Omental fat pad (tissue), 4 donors: ENCODE data around the gene AAK1. TPM values are rescaled to one million over a fixed set of nuclear protein-coding genes. Genes with fewer than 3 reads are reported as not detected.

Experiments
- ATAC-seq: fragments of 150-250 bp; one replicate; pipeline ENCODE4 v1.9.1; 2016; ENCODE audit warnings: mild to moderate bottlenecking, moderate library complexity; ENCODE audit not compliant: low FRiP score
- DNase-seq: peaks from one replicate; pipeline ENCODE4 v3.0.0-alpha.2; 2019; ENCODE audit warnings: low spot score
- total RNA-seq, 4 donors: library from RNA; depleted of rRNA; stranded (reverse); fragments of >200 nt; gene quantifications; one replicate each; pipeline ENCODE4 v1.1.0, GENCODE V29; 2016
- TF ChIP-seq, protein P1 (sequence below), 3 donors: fragments of 450-650 bp; IDR thresholded peaks; one replicate each; pipeline ENCODE4 v1.5.1; 2016 to 2017; ENCODE audit warnings: antibody characterized with exemption in 3 of 3, mild to moderate bottlenecking in 3 of 3, moderate library complexity in 2 of 3

AAK1 gene
- total RNA-seq, 4 donors from 2014 or later = 41.4 to 62.3 (median 42.5) TPM

GRCh38 chr2:69589973-69590652 is 53.4 kb downstream of the AAK1 start:
- ATAC-seq = no peak
- DNase-seq = no peak
- TF ChIP-seq, protein P1, sequence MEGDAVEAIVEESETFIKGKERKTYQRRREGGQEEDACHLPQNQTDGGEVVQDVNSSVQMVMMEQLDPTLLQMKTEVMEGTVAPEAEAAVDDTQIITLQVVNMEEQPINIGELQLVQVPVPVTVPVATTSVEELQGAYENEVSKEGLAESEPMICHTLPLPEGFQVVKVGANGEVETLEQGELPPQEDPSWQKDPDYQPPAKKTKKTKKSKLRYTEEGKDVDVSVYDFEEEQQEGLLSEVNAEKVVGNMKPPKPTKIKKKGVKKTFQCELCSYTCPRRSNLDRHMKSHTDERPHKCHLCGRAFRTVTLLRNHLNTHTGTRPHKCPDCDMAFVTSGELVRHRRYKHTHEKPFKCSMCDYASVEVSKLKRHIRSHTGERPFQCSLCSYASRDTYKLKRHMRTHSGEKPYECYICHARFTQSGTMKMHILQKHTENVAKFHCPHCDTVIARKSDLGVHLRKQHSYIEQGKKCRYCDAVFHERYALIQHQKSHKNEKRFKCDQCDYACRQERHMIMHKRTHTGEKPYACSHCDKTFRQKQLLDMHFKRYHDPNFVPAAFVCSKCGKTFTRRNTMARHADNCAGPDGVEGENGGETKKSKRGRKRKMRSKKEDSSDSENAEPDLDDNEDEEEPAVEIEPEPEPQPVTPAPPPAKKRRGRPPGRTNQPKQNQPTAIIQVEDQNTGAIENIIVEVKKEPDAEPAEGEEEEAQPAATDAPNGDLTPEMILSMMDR (IDR thresholded peaks at IDR 0.05) = no peak

- no peak for DNase-seq
- ATAC-seq = no peak
- TF ChIP-seq, protein P1 (IDR thresholded peaks at IDR 0.05) = no peak
Measured at GRCh38 chr2:69588945-69589344, 54.6 kb downstream of the AAK1 start.

GRCh38 chr2:69588403-69588802 is 55.1 kb downstream of the AAK1 start:
- no peak for DNase-seq
- TF ChIP-seq, protein P1 (IDR thresholded peaks at IDR 0.05) = no peak
- no peak for ATAC-seq

DNA sequence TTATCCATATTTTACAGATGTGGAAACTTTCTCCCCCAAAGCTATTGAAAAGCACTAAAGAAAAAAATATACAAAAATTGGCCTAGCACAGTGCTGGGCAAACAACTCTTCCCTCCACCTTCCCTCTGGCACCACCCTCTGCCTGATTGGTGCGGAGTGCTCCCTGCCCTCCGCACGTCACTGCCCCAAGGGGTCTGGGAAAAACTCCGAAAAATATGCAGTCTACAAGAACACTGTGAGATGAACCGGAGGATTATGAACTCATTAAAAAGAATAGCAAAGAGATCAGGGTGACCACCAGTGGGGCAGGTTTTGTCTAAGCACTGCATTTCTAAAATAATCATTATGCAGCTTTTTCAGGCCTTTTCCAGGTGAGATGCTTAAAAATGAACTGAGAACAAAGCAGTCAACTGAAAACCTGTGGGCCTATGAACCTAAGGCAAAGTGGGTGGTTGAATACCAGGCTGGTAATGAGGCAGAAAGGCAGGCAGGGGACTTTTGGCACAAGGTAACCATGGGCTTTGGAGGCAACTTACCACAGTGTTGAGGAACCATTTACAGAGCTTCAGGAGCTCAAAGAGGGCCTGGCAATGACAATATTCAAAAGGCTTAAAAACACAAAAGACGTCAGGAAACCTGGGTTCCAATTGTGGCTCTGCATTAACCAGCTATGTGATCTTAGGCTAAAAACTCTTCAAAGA is 57.5 kb downstream of the AAK1 start:
- ATAC-seq (no peak), DNase-seq (no peak)
- TF ChIP-seq, protein P1 (IDR thresholded peaks at IDR 0.05) = no peak

- DNase-seq (no peak), ATAC-seq (no peak)
- TF ChIP-seq, protein P1 (IDR thresholded peaks at IDR 0.05) = no peak
Measured at GRCh38 chr2:69584127-69584889, 59.2 kb downstream of the AAK1 start.

DNA sequence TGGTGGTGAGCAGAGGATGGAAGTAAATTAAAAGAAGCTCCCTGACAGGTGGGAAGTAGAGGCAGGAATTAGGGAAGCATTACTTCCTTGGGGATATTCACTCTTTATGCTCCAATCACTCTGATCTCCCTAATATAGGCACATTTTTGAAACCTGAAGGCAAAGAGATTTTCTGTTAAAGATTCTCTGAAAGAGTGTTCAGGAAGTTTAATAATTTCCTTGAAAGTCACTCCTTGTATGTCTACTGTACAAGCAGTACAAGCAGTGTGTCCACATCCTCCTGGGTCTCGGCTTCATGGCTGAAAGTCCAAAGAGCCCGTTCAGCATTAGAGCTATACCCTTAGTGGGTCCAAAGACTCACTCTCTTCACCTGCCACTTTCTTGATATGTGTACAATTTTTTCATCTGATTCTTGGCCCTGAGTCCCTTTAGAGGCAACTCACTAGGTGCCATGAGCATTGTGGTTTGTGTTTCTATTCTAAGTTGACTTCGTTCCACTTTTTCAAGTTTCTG is 60.2 kb downstream of the AAK1 start:
- DNase-seq (no peak), ATAC-seq (no peak)
- TF ChIP-seq, protein P1 (IDR thresholded peaks at IDR 0.05) = no peak
